ENCODE results near the gene ILF2.

ILF2 gene

DNA sequence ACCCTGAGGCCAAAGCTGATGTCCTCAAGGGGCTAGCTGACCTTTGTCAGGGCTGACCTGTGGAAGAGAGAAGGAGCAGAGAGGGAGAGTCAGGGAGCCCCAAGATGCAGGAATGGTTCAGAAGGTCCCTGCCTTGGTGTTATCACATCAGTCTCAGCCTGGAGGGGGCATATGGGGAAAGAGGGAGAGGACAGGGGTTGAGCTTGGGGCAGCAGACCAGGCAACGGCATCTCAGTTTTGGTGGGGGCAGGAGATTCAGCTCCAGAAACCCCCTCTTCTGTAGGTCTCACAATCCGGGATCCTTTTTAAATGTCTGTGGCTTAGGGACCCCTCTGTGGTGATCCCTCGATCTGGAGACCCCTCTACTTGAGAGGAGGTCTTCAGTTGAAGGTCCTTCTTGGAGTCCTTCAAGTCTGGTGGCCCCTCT lies 44.3 kb downstream of the ILF2 start:
- DNase-seq = no peak

DNA sequence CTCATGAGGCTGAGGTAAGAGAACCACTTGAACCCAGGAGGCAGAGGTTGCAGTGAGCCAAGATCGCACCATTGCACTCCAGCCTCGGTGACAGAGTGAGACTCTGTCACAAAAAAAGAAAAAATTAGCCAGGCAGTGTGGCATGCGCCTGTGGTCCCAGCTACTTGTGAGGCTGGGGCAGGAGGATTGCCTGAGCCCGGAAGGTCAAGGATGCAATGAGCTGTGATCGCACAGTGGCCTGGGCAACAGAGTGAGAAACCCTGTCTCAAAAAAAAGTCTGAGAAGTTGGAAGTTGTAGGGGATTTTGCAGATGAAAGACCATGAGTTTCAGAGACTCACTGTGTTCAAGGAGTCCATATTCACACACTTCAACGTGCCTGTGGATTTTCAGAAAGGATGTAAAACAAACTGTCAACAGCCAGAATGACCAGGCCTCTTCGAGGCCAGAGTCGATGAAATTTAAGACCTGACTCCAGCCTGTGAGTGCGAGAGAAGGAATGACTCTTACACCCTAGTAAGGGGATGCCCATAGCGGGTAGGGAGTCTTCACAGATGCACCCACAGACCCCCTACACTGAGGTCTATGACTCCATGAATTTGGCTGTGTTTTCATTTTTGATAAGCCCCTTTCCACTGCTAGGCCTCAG lies 45.7 kb downstream of the ILF2 start:
- no peak for DNase-seq

DNA sequence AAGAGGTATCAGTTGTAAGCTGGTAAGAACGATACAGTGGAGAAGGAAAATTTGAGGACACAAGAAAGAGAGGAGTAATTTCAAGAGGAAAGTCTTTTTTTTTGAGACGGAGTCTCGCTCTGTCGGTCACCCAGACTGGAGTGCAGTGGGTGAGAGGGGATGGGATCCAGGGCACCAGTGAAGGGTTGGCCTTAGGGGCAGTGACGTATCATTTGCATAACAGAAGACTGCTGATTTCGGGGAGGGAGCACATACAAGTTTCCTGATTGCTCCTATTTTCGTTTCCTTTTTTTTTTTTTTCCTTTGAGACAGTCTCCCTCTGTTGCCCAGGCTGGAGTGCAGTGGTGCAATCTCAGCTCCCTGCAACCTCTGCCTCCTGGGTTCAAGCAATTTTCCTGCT lies 47.7 kb downstream of the ILF2 start:
- no peak for DNase-seq

DNA sequence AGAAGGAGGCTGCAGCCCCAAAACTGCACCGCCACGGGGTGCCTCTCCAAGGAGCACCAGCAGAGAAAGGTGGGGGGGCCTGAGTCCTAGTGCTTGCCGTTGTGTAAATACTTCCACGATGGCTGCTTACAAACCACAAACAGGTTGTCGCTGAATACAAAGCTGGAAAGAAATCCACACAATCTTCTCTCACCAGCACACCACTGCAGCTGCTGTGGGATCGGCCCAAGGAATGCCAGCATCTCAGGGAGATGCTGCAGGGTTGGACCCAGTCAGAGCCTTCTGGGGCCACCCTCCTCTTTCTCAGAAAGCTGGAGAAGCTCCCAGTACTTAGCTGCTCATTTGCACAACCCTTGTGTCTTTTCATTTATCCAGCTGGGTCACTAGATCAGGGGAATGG lies 51.6 kb downstream of the ILF2 start:
- no peak for DNase-seq

DNA sequence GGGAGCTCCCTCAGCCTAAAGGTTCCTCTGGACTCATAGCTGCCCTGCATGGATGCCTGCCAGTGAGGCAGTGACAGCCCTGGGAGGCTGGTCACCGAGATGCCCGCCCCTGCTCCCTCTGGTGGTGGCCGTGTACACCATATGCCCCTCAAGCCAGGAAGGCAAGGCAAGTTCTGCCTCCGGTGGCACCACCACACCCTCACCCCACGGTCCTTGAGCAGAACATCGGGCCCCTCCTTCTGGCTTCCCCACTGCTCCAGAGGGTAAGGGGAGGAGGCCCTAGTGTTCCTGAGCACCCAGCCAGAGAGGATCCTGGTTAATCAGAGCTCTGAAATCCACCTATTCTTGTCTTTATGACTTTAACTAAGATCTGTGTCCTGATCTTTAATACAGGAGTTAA lies 53.1 kb downstream of the ILF2 start:
- DNase-seq = no peak

DNA sequence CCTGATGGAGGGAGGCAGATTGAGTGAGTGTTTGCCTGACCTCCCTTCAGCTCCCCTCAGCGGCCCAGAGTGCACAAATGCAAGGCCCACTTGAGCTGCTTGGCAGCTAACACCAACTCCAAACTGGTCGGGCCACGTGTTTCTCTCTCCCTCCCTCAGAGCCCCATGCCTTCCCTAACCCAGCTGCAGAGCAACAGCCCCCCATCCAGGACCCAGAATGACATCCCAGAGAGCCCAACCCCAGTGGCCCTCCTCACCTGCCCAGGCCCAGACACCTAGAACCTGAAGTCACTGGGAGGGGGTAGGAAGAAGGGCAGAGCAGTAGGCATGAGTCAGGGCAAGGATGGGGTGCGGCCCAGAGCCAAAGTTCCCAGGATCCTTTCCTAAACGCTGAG lies 53.9 kb downstream of the ILF2 start:
- no peak for DNase-seq

DNA sequence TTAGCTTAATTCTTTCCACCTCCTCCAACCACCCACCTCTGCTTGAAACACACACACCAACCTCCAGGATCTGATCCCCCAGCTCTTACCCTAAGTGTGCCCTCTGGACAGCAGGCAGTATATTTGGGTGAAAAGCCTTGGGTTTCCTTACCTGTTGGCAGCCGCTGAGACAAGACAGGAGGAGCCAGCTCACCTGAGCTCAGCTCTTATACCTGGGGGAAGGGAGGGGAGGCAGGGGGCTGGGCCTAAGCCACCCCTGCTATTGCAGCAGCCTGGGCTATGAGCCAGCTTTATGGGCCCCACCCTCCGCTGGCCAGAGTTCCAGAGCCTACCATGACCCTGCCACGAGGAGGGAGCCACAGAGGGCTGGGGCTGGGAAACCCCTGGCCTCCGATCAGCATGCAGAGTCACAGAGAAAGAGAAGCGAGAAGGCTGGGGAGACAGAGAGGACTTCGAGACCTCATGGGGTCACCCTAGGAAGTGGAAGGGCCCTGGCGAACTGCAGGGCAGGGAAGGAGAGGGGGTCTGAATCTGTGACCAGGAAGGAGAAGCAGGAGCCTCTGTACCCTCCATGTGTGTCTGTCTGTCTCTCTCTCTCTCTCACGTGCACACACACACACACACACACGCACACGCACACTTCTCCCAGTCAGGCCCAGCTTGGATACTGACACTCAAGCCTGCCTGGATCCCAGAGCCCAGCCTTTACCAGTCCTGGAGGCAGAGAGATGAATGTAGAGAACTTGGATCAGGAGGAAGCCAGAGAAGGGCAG lies 54.5 kb downstream of the ILF2 start, which contains the start of gene S100A14:
S100A14 (minus strand) TSS at position 182 of the 773 bp plus-strand sequence. CDS start 467 bp downstream, outside the sequence.
- no peak for DNase-seq

DNA sequence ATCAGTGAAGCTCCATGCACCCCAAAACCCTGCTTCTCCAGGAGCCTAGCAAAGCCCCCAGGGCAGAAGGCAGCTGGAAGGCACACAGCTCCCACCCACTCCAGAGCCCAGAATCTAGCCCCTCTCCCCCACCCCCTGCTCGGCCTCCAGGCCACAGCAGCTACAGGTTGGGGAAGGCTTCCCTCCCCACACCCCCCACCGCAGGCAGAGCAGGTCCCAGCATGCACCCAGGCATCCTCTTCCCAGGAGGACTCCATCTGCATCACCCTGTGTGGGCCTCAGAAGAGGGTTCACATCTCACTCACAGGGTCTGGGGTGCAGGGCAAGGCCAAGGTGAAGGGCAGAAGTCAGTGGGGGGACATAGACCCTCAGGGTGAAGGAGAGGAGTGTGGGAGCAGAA lies 55.4 kb downstream of the ILF2 start:
- DNase-seq = no peak

DNA sequence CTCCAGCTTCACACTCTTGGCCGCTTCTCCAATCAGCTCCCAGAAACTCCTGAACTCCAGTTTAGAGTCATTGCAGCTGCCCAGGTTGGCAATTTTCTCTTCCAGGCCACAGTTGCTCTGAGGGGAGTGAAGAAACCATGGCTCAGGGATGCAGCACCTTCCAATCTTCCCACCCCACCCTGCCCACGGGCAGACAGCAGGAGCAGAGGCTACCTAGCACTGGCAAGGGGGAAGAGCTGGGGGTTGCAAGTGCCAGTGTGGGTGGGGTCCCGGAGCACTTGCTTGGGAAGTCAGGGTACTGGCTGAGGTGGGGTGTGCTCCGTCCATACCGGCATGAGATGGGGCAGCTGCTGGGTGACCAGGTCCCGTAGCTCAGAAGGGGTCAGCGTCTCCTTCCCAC lies 55.9 kb downstream of the ILF2 start:
- no peak for DNase-seq

DNA sequence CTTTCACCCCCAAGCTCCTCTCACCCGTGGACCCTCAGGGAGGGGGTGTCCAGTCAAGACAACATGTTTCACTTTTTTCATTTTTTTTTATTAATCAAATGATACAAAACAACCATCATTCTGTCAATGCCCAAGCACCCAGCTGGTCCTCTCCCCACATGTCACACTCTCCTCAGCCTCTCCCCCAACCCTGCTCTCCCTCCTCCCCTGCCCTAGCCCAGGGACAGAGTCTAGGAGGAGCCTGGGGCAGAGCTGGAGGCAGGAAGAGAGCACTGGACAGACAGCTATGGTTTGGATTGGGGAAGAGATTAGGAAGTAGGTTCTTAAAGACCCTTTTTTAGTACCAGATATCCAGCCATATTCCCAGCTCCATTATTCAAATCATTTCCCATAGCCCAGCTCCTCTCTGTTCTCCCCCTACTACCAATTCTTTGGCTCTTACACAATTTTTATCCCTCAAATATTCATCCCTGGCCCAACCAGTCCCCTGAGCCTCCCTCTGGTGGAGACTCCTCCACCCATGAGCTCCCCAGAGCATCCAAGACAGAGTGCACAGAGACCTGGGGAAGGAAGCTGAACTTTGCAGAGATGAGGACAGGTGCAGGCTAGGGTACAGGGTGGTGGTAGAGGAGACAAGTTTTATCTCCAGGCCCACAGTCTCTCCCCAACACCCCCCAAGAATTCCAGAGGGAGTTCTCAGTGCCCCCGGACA lies 56.4 kb downstream of the ILF2 start:
- no peak for DNase-seq

DNA sequence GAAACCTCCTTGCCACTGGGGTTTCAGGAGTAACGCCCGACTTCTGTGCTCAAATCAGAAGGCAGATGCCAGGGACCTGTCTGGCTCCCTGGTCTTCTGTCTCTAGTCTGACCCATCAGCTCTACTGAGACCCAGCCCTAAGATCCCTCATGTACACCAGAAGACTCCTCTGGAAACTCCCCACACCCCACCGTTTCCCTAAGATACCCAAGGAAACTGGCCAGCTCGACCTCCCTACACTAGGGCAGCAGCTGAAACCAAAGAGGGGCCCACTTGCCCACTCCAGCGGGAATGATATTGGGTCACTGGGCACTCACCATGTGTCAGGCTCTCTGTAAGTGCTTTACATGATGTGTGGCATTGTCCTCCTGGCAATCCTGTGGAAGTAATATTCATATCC lies 57.4 kb downstream of the ILF2 start:
- no peak for DNase-seq

DNA sequence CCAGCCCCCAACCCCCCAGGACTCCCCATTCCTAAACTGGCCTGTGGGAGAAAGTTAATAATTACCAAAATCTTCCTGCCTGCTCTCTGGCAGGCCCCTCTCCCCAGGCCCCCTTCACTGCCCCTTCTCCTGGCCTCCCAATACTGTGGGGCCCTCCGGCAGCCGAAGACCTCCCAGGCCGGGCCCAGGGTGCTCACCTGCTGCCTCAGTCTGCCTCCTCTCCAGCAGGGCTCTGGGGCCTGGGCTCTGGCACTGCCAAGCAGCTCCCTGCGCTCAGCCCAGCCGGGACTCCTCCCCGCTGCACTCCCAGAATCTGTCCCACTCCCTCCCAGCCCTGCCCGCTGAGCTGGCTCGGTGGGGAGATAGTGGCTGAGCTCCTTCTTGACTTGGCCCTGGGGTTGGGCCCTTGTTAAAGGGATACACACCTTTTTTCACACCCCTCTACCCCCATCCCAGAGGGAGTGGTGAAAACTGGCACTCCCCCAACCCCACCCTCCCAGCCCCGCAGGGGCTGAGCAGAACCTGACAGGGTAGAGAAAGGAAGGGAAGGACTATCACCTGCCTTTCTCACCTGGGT lies 58.0 kb downstream of the ILF2 start, which contains the start of gene S100A16:
S100A16 (minus strand) TSS at position 383 of the 577 bp plus-strand sequence. CDS start 4,986 bp downstream, outside the sequence.
- DNase-seq = no peak

DNA sequence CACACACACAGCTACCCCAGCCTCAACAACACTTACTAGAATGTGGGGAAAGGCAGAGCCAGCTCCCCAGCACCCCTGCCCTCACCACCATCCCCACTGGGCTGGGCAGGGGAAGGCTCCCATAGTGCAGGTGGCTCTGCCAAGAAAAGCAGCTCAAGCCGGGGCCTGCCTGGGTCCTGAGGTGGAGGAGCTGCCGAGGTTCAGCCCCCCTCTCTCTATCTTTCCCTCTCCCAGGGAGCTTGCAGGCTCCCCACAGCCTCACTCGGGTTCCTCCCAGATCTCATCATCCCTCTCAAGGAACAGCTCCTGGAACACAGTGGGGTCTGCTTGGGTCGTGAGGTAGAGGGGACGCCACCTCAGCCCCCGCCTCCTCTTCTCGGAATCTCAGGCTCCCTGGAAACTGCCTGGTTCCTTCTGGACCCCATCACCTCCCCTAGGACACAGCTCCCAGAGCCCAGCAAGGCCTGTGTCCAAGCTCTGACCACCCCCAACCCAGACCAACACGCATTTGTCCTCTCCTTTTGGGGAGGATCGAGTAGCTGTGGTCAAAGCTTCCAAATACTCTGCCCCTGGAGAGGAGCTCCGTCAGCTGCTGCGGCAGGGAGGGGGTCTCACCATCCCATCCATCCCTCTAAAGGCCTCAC lies 58.6 kb downstream of the ILF2 start:
- no peak for DNase-seq
